ENCODE measurements around the gene TAF11L9.
"Not testable (repeated sequence)": the region's sequence is repeated elsewhere in the genome, so short reads cannot be mapped to it uniquely, and the experiment has no call there.

Gene TAF11L9

GRCh38 chr5:17594255-17594654 is at the start of gene TAF11L9:
TSS of gene TAF11L9 (minus strand) at chr5:17594394.
- H3K4me3 ChIP-seq (ENCODE audit: low read depth, low read length) = not testable (repeated sequence)

GRCh38 chr5:17634160-17634559 is 40.0 kb upstream of the TAF11L9 start, which contains the start of gene TAF11L14:
TSS of gene TAF11L14 (plus strand) at chr5:17634460.
- no peak for TF ChIP-seq CTCF (IDR thresholded peaks at IDR 0.05; ENCODE audit: low read depth, low read length)
- no peak within 1 kb of the TSS for H3K4me3 ChIP-seq (ENCODE audit: low read depth, low read length)

- not testable (repeated sequence) for H3K4me3 ChIP-seq (ENCODE audit: low read depth, low read length)
These were observed 37.6 kb upstream of the TAF11L9 start, which contains the start of gene TAF11L13 for GRCh38 chr5:17631788-17632187. TSS of gene TAF11L13 (plus strand) at chr5:17632088.

GRCh38 chr5:17625686-17626085 is 31.5 kb upstream of the TAF11L9 start:
- no peak for TF ChIP-seq CTCF (IDR thresholded peaks at IDR 0.05; ENCODE audit: low read depth, low read length)
- H3K4me3 ChIP-seq (ENCODE audit: low read depth, low read length) = no peak overlapping the region

GRCh38 chr5:17620627-17621026 is 26.4 kb upstream of the TAF11L9 start:
- H3K4me3 ChIP-seq (ENCODE audit: low read depth, low read length) = no peak overlapping the region
- no peak for TF ChIP-seq CTCF (IDR thresholded peaks at IDR 0.05; ENCODE audit: low read depth, low read length)

GRCh38 chr5:17619354-17619753 is 25.2 kb upstream of the TAF11L9 start:
- no peak overlapping the region for H3K4me3 ChIP-seq (ENCODE audit: low read depth, low read length)
- no peak for TF ChIP-seq CTCF (IDR thresholded peaks at IDR 0.05; ENCODE audit: low read depth, low read length)

GRCh38 chr5:17614872-17615605 is 20.8 kb upstream of the TAF11L9 start:
- H3K4me3 ChIP-seq (ENCODE audit: low read depth, low read length) = no peak overlapping the region
- TF ChIP-seq CTCF (IDR thresholded peaks at IDR 0.05; ENCODE audit: low read depth, low read length) = no peak

GRCh38 chr5:17610092-17610491 is 15.9 kb upstream of the TAF11L9 start, which contains the start of gene TAF11L12:
TSS of gene TAF11L12 (plus strand) at chr5:17610392.
- not testable (repeated sequence) for H3K4me3 ChIP-seq (ENCODE audit: low read depth, low read length)

- not testable (repeated sequence) for H3K4me3 ChIP-seq (ENCODE audit: low read depth, low read length)
These were observed 13.3 kb upstream of the TAF11L9 start for GRCh38 chr5:17607461-17607860.
